IMR-90 (cell line): ENCODE data around the gene SMC1B.

Source experiments
- BHLHE40 ChIP-seq: fragments of 150-350 bp; IDR thresholded peaks from 2 replicates; pipeline ENCODE4 v1.6.1; 2016; ENCODE audit warnings: mild to moderate bottlenecking, low read depth, low read length
- CHD1 ChIP-seq: IDR thresholded peaks from 2 replicates; pipeline ENCODE4 v1.6.1; 2012; ENCODE audit warnings: low read depth, low read length, improper control_type of control experiment
- CTCF ChIP-seq: conservative IDR thresholded peaks from 2 replicates; pipeline ENCODE4 v1.5.1; 2012; ENCODE audit warnings: mild to moderate bottlenecking, low read depth, low read length, improper control_type of control experiment
- MAZ ChIP-seq: IDR thresholded peaks from 2 replicates; pipeline ENCODE4 v1.6.1; 2012; ENCODE audit warnings: low read depth, mild to moderate bottlenecking, low read length, improper control_type of control experiment, moderate library complexity, borderline replicate concordance
- RAD21 ChIP-seq: IDR thresholded peaks from 2 replicates; pipeline ENCODE4 v1.6.1; 2012; ENCODE audit warnings: low read length, improper control_type of control experiment
- RFX5 ChIP-seq: IDR thresholded peaks from 2 replicates; pipeline ENCODE4 v1.8.0; 2012; ENCODE audit warnings: low read depth, mild to moderate bottlenecking, low read length, moderate library complexity
- SMC3 ChIP-seq: fragments of 150-350 bp; IDR thresholded peaks from 2 replicates; pipeline ENCODE4 v1.6.1; 2016; ENCODE audit warnings: low read depth, mild to moderate bottlenecking, antibody characterized with exemption, low read length, moderate library complexity

- TF ChIP-seq RAD21 (no peak), SMC3 (no peak), CTCF (no peak), MAZ (no peak), RFX5 (no peak), CHD1 (no peak), BHLHE40 (no peak)
These were observed 9.0 kb upstream of the SMC1B start for GRCh38 chr22:45422237-45422983.
